Gastrocnemius medialis (tissue), 4 donors: ENCODE data around the gene CCDC80. TPM values are rescaled to one million over a fixed set of nuclear protein-coding genes. Genes with fewer than 3 reads are reported as not detected.

Experiments used
- ATAC-seq, 2 donors: fragments of 150-250 bp; one replicate each; pipeline ENCODE4 v1.9.1; 2016
- DNase-seq, 2 donors: peaks; one replicate each; pipeline ENCODE4 v3.0.0-alpha.2; 2019
- H3K27ac ChIP-seq, 4 donors: fragments of 200-600 bp; sonication (generic); 1 replicate in 1 of 4; 2 replicates in 3 of 4; pipeline ENCODE4 v1.5.1; 2016 to 2018; ENCODE audit warnings: mild to moderate bottlenecking in 2 of 4, moderate library complexity in 1 of 4
- H3K27me3 ChIP-seq, 3 donors: fragments of 200-600 bp; sonication (generic) in 2 of 3; 1 replicate in 1 of 3; 2 replicates in 2 of 3; pipeline versions ENCODE4 v1.5.1 to v1.6.0; 2016 to 2019; ENCODE audit warnings: mild to moderate bottlenecking in 1 of 3, moderate library complexity in 1 of 3
- H3K36me3 ChIP-seq, 2 donors: fragments of 200-600 bp; sonication (generic) in 1 of 2; one replicate each; pipeline ENCODE4 v1.5.1; 2017 to 2018
- H3K4me1 ChIP-seq, 2 donors: fragments of 200-600 bp; sonication (generic) in 1 of 2; one replicate each; pipeline ENCODE4 v1.5.1; 2016 to 2017; ENCODE audit warnings: mild to moderate bottlenecking in 2 of 2
- H3K4me3 ChIP-seq, 4 donors: fragments of 200-600 bp; sonication (generic) in 3 of 4; 1 replicate in 1 of 4; 2 replicates in 3 of 4; pipeline ENCODE4 v1.5.1; 2016 to 2019; ENCODE audit warnings: mild to moderate bottlenecking in 2 of 4
- H3K9me3 ChIP-seq, 3 donors: fragments of 200-600 bp; sonication (generic) in 2 of 3; 1 replicate in 1 of 3; 2 replicates in 2 of 3; pipeline ENCODE4 v1.5.1; 2016 to 2019
- CTCF ChIP-seq, 5 experiments: fragments of 450-650 bp in 3 of 5; fragments of 200-600 bp in 2 of 5; sonication (generic) in 2 of 5; IDR thresholded peaks in 4 of 5; conservative IDR thresholded peaks in 1 of 5; 1 replicate in 4 of 5; 2 replicates in 1 of 5; pipeline ENCODE4 v1.5.1; 2016 to 2019; ENCODE audit warnings: antibody characterized with exemption in 5 of 5, mild to moderate bottlenecking in 3 of 5, moderate library complexity in 3 of 5
- POLR2A ChIP-seq, 2 donors: fragments of 450-650 bp; IDR thresholded peaks; one replicate each; pipeline ENCODE4 v1.6.1; 2017; ENCODE audit warnings: antibody characterized with exemption in 2 of 2, mild to moderate bottlenecking in 2 of 2, moderate library complexity in 2 of 2
- in situ Hi-C, 4 donors: fragments of 200-750 bp; cut with MboI; loops; one replicate each; pipeline versions ENCODE4 v1.15.0 to v1.8.0; 2017; ENCODE audit warnings: low sequenced_read_pairs in 4 of 4
- intact Hi-C: fragments of 100-400 bp; cut with DNase I; formaldehyde crosslinking; loops from one replicate; pipeline ENCODE4 v1.15.1; 2023; ENCODE audit warnings: low total_unique reads
- total RNA-seq, 4 donors: library from RNA; depleted of rRNA; stranded (reverse); fragments of >200 nt; gene quantifications; one replicate each; pipeline versions ENCODE4 v1.1.0 to v1.2.3, GENCODE V29; 2016

Gene CCDC80
- total RNA-seq, 4 donors from 2014 or later = 0.63 to 13.5 (median 3.4) TPM

- Histone ChIP-seq H3K27ac (no peak overlapping the region), H3K4me1 (peaks cover 18 to 28% of the 10 kb centered on the region in 2 donors), H3K4me3 (no peak overlapping the region), H3K36me3 (no peaks in the 10 kb centered on the region), H3K27me3 (no peaks in the 10 kb centered on the region), H3K9me3 (no peaks in the 10 kb centered on the region)
- no peak for ATAC-seq
- TF ChIP-seq CTCF (IDR thresholded peaks at IDR 0.05 in 4 of 5, conservative IDR thresholded peaks at IDR 0.05 in 1 of 5) (no peak), POLR2A (IDR thresholded peaks at IDR 0.05) (no peak)
- in situ Hi-C loops (loop anchor here (5.0 to 10.0 kb wide), 5 partner anchors 168 to 343 kb away; partner anchors contain the start of gene CD200R1 (in 1 of the 4)), intact Hi-C loops (loop anchor here (5.0 kb wide), 1 partner anchor 348 kb away; the partner anchor contains the start of gene GTPBP8)
- no peak for DNase-seq
Measured at GRCh38 chr3:112644453-112644852, 3.5 kb upstream of the CCDC80 start.

GRCh38 chr3:112643621-112644240 is 2.8 kb upstream of the CCDC80 start:
- Histone ChIP-seq H3K4me3 (no peak overlapping the region), H3K27ac (no peak overlapping the region), H3K27me3 (no peaks in the 10 kb centered on the region), H3K36me3 (no peaks in the 10 kb centered on the region), H3K4me1 (peaks cover 18 to 28% of the 10 kb centered on the region in 2 donors), H3K9me3 (no peaks in the 10 kb centered on the region)
- ATAC-seq (no peak), DNase-seq (no peak)
- in situ Hi-C loops (loop anchor here (5.0 to 10.0 kb wide), 5 partner anchors 169 to 344 kb away; partner anchors contain the start of gene CD200R1 (in 1 of the 4)), intact Hi-C loops (loop anchor here (1.0 to 5.0 kb wide), 3 partner anchors 171 to 349 kb away; partner anchors contain the start of gene GTPBP8)
- no peak for TF ChIP-seq CTCF (IDR thresholded peaks at IDR 0.05 in 4 of 5, conservative IDR thresholded peaks at IDR 0.05 in 1 of 5)
- no peak for TF ChIP-seq POLR2A (IDR thresholded peaks at IDR 0.05)

GRCh38 chr3:112642912-112643506 is 2.1 kb upstream of the CCDC80 start:
- Histone ChIP-seq H3K27ac (no peak overlapping the region), H3K27me3 (no peaks in the 10 kb centered on the region), H3K9me3 (no peaks in the 10 kb centered on the region), H3K4me1 (peaks cover 18 to 28% of the 10 kb centered on the region in 2 donors), H3K36me3 (no peaks in the 10 kb centered on the region), H3K4me3 (peak overlapping the region in 1 of 4 donors; percentile 34)
- in situ Hi-C loops = loop anchor here (5.0 to 10.0 kb wide), 5 partner anchors 169 to 344 kb away; partner anchors contain the start of gene CD200R1 (in 1 of the 4)
- TF ChIP-seq POLR2A (IDR thresholded peaks at IDR 0.05) (no peak), CTCF (IDR thresholded peaks at IDR 0.05 in 4 of 5, conservative IDR thresholded peaks at IDR 0.05 in 1 of 5) (peak; percentile 38 to 78 (median 63))
- ATAC-seq (peak; percentile 67 to 69), DNase-seq (peak; percentile 59 to 71)
- intact Hi-C loops = loop anchor here (1.0 to 5.0 kb wide), 3 partner anchors 171 to 349 kb away; partner anchors contain the start of gene GTPBP8

GRCh38 chr3:112640276-112640929 is 540 bp downstream of the CCDC80 start:
- ATAC-seq (peak; percentile 60 to 68), DNase-seq (no peak)
- H3K36me3 ChIP-seq = no peaks in the 10 kb centered on the region
- H3K27ac ChIP-seq = peak overlapping the region; percentile 30 to 69 (median 58)
- H3K9me3 ChIP-seq = no peaks in the 10 kb centered on the region
- peak overlapping the region; percentile 41 to 51 (median 43) for H3K4me3 ChIP-seq
- H3K27me3 ChIP-seq = no peaks in the 10 kb centered on the region
- TF ChIP-seq CTCF (IDR thresholded peaks at IDR 0.05 in 4 of 5, conservative IDR thresholded peaks at IDR 0.05 in 1 of 5) (no peak), POLR2A (IDR thresholded peaks at IDR 0.05) (no peak)
- H3K4me1 ChIP-seq = peaks cover 15 to 22% of the 10 kb centered on the region in 2 donors
- intact Hi-C loops (loop anchor here (5.0 kb wide), 1 partner anchor 352 kb away; the partner anchor contains the start of gene GTPBP8), in situ Hi-C loops (loop anchor here (5.0 to 10.0 kb wide), 5 partner anchors 172 to 347 kb away; partner anchors contain the start of gene CD200R1 (in 1 of the 4))
